Measurements from ENCODE around the gene RBL1.

Gene RBL1, protein sequence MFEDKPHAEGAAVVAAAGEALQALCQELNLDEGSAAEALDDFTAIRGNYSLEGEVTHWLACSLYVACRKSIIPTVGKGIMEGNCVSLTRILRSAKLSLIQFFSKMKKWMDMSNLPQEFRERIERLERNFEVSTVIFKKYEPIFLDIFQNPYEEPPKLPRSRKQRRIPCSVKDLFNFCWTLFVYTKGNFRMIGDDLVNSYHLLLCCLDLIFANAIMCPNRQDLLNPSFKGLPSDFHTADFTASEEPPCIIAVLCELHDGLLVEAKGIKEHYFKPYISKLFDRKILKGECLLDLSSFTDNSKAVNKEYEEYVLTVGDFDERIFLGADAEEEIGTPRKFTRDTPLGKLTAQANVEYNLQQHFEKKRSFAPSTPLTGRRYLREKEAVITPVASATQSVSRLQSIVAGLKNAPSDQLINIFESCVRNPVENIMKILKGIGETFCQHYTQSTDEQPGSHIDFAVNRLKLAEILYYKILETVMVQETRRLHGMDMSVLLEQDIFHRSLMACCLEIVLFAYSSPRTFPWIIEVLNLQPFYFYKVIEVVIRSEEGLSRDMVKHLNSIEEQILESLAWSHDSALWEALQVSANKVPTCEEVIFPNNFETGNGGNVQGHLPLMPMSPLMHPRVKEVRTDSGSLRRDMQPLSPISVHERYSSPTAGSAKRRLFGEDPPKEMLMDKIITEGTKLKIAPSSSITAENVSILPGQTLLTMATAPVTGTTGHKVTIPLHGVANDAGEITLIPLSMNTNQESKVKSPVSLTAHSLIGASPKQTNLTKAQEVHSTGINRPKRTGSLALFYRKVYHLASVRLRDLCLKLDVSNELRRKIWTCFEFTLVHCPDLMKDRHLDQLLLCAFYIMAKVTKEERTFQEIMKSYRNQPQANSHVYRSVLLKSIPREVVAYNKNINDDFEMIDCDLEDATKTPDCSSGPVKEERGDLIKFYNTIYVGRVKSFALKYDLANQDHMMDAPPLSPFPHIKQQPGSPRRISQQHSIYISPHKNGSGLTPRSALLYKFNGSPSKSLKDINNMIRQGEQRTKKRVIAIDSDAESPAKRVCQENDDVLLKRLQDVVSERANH

DNA sequence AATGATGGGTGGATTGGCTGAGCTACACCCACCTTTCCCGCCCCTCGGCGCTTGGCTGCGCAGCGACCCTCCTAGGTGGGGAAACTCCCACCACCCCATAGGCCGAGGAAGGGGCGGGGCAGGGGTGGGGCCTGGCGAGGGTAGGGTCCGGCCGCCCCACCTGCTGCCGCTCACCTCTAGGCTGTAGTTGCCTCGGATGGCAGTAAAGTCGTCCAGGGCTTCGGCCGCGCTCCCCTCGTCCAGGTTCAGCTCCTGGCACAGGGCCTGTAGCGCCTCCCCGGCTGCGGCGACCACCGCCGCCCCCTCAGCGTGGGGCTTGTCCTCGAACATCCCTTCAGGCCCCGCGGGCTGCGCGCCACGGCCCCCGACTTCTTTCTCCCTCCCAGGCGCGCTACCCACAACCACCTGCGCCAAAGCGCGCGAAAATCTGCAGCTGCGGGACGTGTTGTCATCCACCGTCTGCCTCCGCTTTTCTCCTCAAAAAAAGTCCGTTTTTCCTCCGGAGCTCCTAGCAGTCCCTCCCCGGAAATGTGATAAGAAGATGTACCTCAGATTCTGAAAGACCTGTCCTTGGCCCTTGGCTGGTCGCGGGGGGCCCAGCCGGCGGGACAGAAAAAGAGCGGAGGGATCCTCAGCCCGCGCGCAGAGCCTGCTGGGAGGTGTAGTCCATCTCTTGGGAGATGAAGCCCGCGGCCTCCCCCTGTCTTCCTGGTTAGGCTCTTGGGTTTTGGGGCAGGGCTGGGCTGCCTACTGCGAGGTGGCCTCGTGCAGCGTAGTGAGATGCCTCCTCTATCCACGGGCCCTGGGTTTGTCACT is at the start of gene RBL1:
TSS of gene RBL1 (minus strand) at position 399 of the 816 bp plus-strand sequence. CDS start at position 330, 69 bp downstream.
- Histone ChIP-seq H3K9ac (ENCODE audit: low read depth, low read length, poor library complexity, severe bottlenecking) (peak within 1 kb of the TSS; percentile 93), H3K36me3 (ENCODE audit: insufficient read depth, low read length) (no peaks in the 10 kb centered on the region), H3K4me2 (ENCODE audit: low read depth, low read length, poor library complexity, severe bottlenecking) (peak within 1 kb of the TSS; percentile 88), H3K9me3 (ENCODE audit: insufficient read depth, low read depth, low read length) (no peaks in the 10 kb centered on the region), H3K9me2 (replicated peaks; ENCODE audit: low read depth, low read length) (no peaks in the 10 kb centered on the region), H3K27me3 (ENCODE audit: insufficient read depth, low read length, poor library complexity, severe bottlenecking) (no peaks in the 10 kb centered on the region), H3K4me1 (ENCODE audit: insufficient read depth, low read length, poor library complexity, severe bottlenecking) (peaks cover 47% of the 10 kb centered on the region), H3F3A (ENCODE audit: low read depth) (no peaks in the 10 kb centered on the region), H2AFZ (ENCODE audit: low read length) (peak within 1 kb of the TSS; percentile 95), H4K20me1 (ENCODE audit: insufficient read depth, low read length, poor library complexity, severe bottlenecking) (peaks cover 19% of the 10 kb centered on the region), H3K4me3 (ENCODE audit: low read length, poor library complexity, severe bottlenecking) (peak within 1 kb of the TSS; percentile 92), H3K79me2 (ENCODE audit: insufficient read depth, low read length) (peaks cover 46% of the 10 kb centered on the region)
- TF ChIP-seq, protein P1, sequence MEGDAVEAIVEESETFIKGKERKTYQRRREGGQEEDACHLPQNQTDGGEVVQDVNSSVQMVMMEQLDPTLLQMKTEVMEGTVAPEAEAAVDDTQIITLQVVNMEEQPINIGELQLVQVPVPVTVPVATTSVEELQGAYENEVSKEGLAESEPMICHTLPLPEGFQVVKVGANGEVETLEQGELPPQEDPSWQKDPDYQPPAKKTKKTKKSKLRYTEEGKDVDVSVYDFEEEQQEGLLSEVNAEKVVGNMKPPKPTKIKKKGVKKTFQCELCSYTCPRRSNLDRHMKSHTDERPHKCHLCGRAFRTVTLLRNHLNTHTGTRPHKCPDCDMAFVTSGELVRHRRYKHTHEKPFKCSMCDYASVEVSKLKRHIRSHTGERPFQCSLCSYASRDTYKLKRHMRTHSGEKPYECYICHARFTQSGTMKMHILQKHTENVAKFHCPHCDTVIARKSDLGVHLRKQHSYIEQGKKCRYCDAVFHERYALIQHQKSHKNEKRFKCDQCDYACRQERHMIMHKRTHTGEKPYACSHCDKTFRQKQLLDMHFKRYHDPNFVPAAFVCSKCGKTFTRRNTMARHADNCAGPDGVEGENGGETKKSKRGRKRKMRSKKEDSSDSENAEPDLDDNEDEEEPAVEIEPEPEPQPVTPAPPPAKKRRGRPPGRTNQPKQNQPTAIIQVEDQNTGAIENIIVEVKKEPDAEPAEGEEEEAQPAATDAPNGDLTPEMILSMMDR (conservative IDR thresholded peaks at IDR 0.05; ENCODE audit: low read length), result 0 out of 2 replicates have a peak, but pooled peaks have one; percentile 11
- TF ChIP-seq EZH2phosphoT487 (IDR thresholded peaks at IDR 0.05; ENCODE audit: borderline replicate concordance), result no peak

DNA sequence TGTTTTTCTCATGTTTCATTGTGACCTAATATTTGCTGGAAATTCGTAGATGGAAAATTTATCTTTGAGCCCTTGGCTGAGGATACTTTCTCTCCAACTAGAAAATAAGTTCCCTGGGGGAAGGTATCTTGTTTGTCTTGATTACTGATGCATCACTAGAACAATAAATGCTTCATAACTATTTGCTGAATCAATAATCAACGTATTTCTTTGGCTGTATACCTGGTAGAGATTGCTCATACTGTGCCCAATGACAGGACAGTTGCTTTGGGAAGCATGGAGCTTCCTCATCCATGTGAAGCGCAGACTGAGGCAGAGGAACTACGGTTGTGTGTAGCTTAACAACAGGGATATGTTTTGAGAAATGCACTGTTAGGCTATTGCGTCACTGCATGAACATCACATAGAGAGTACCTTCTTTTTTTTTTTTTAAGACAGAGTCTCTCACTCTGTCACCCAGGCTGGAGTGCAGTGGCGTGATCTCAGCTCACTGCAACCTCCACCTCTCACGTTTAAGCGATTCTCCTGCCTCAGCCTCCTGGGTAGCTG is 49.1 kb upstream of the RBL1 start:
- no peaks in the 10 kb centered on the region for H3K36me3 ChIP-seq (ENCODE audit: insufficient read depth, low read length)
- no peaks in the 10 kb centered on the region for H3K79me2 ChIP-seq (ENCODE audit: insufficient read depth, low read length)
- H3K9me2 ChIP-seq (replicated peaks; ENCODE audit: low read depth, low read length), result no peaks in the 10 kb centered on the region
- H3K4me3 ChIP-seq (ENCODE audit: low read length, poor library complexity, severe bottlenecking), result no peak overlapping the region
- TF ChIP-seq, protein P1 (conservative IDR thresholded peaks at IDR 0.05; ENCODE audit: low read length), result no peak
- H3F3A ChIP-seq (ENCODE audit: low read depth), result no peaks in the 10 kb centered on the region
- no peaks in the 10 kb centered on the region for H3K27me3 ChIP-seq (ENCODE audit: insufficient read depth, low read length, poor library complexity, severe bottlenecking)
- H4K20me1 ChIP-seq (ENCODE audit: insufficient read depth, low read length, poor library complexity, severe bottlenecking), result no peaks in the 10 kb centered on the region
- H3K9ac ChIP-seq (ENCODE audit: low read depth, low read length, poor library complexity, severe bottlenecking), result no peak overlapping the region
- H3K9me3 ChIP-seq (ENCODE audit: insufficient read depth, low read depth, low read length), result no peaks in the 10 kb centered on the region
- H3K4me2 ChIP-seq (ENCODE audit: low read depth, low read length, poor library complexity, severe bottlenecking), result no peak overlapping the region
- H2AFZ ChIP-seq (ENCODE audit: low read length), result no peak overlapping the region
- H3K4me1 ChIP-seq (ENCODE audit: insufficient read depth, low read length, poor library complexity, severe bottlenecking), result no peaks in the 10 kb centered on the region

DNA sequence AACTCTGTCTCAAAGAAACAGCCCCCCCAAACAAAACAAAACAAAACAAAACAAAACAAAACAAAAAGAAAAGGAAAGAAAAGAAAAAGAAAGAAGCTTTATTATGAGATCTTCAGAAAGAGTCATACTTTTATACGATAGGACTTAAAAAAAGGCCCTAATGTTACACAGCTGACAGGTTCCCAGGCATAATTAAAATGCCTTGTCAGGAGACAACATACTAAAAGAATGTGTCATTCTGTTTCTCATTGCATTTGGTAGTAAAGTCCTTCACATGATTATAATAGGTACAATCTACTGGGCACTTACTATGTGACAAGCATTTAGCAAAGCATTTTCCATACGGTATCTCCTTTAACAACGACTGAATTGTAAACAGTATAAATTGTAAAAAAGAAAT is 46.9 kb upstream of the RBL1 start:
- Histone ChIP-seq H3K9ac (ENCODE audit: low read depth, low read length, poor library complexity, severe bottlenecking) (no peak overlapping the region), H3K36me3 (ENCODE audit: insufficient read depth, low read length) (no peaks in the 10 kb centered on the region), H3K4me1 (ENCODE audit: insufficient read depth, low read length, poor library complexity, severe bottlenecking) (no peaks in the 10 kb centered on the region), H3K4me2 (ENCODE audit: low read depth, low read length, poor library complexity, severe bottlenecking) (no peak overlapping the region), H4K20me1 (ENCODE audit: insufficient read depth, low read length, poor library complexity, severe bottlenecking) (no peaks in the 10 kb centered on the region), H3K9me2 (replicated peaks; ENCODE audit: low read depth, low read length) (no peaks in the 10 kb centered on the region), H3K79me2 (ENCODE audit: insufficient read depth, low read length) (no peaks in the 10 kb centered on the region), H3K4me3 (ENCODE audit: low read length, poor library complexity, severe bottlenecking) (no peak overlapping the region), H3K27me3 (ENCODE audit: insufficient read depth, low read length, poor library complexity, severe bottlenecking) (no peaks in the 10 kb centered on the region), H3F3A (ENCODE audit: low read depth) (no peaks in the 10 kb centered on the region), H2AFZ (ENCODE audit: low read length) (no peak overlapping the region), H3K9me3 (ENCODE audit: insufficient read depth, low read depth, low read length) (no peaks in the 10 kb centered on the region)
- TF ChIP-seq, protein P1 (conservative IDR thresholded peaks at IDR 0.05; ENCODE audit: low read length), result no peak
- TF ChIP-seq EZH2phosphoT487 (IDR thresholded peaks at IDR 0.05; ENCODE audit: borderline replicate concordance), result no peak

Data from Loucy (cell line).